GM12874 (cell line): ENCODE results near the gene RETREG1.

Experiments used
- TF ChIP-seq, protein P1 (sequence below): IDR thresholded peaks from 2 replicates; pipeline ENCODE4 v1.5.1; 2011; ENCODE audit warnings: low read depth, mild to moderate bottlenecking, control low read depth, low read length, moderate library complexity; ENCODE audit not compliant: insufficient read depth

The RETREG1 gene, protein sequence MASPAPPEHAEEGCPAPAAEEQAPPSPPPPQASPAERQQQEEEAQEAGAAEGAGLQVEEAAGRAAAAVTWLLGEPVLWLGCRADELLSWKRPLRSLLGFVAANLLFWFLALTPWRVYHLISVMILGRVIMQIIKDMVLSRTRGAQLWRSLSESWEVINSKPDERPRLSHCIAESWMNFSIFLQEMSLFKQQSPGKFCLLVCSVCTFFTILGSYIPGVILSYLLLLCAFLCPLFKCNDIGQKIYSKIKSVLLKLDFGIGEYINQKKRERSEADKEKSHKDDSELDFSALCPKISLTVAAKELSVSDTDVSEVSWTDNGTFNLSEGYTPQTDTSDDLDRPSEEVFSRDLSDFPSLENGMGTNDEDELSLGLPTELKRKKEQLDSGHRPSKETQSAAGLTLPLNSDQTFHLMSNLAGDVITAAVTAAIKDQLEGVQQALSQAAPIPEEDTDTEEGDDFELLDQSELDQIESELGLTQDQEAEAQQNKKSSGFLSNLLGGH

DNA sequence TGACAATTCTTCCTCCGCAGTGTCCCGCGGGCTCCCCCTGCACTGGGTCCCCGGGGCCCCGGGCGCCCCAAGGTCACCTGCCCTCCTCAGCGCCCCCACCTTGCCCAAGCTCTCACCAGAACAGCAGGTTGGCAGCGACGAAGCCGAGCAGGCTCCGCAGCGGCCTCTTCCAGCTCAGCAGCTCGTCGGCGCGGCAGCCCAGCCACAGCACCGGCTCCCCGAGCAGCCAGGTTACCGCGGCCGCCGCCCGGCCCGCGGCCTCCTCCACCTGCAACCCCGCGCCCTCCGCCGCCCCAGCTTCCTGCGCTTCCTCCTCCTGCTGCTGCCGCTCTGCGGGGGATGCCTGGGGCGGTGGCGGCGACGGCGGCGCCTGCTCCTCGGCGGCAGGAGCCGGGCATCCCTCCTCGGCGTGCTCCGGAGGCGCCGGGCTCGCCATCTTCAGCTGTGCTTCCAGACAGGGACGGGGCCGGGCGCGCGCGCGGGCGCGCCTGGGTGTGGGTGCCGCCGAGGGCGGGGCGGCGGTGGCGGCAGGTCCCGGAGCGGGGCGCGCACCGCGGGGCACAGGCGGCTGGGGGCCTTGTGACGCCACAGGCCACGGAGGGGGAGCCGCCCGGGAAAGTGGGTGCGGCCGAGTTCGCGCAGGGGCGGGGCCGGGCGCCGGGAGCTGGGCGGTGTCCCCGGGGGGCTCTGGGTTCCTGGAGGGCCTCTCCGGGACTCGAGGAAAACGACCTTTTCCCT, at the start of gene RETREG1:
TSS of gene RETREG1 (minus strand) at position 462 of the 738 bp plus-strand sequence. CDS start at position 436, 26 bp downstream.
- TF ChIP-seq, protein P1, sequence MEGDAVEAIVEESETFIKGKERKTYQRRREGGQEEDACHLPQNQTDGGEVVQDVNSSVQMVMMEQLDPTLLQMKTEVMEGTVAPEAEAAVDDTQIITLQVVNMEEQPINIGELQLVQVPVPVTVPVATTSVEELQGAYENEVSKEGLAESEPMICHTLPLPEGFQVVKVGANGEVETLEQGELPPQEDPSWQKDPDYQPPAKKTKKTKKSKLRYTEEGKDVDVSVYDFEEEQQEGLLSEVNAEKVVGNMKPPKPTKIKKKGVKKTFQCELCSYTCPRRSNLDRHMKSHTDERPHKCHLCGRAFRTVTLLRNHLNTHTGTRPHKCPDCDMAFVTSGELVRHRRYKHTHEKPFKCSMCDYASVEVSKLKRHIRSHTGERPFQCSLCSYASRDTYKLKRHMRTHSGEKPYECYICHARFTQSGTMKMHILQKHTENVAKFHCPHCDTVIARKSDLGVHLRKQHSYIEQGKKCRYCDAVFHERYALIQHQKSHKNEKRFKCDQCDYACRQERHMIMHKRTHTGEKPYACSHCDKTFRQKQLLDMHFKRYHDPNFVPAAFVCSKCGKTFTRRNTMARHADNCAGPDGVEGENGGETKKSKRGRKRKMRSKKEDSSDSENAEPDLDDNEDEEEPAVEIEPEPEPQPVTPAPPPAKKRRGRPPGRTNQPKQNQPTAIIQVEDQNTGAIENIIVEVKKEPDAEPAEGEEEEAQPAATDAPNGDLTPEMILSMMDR: no peak

DNA sequence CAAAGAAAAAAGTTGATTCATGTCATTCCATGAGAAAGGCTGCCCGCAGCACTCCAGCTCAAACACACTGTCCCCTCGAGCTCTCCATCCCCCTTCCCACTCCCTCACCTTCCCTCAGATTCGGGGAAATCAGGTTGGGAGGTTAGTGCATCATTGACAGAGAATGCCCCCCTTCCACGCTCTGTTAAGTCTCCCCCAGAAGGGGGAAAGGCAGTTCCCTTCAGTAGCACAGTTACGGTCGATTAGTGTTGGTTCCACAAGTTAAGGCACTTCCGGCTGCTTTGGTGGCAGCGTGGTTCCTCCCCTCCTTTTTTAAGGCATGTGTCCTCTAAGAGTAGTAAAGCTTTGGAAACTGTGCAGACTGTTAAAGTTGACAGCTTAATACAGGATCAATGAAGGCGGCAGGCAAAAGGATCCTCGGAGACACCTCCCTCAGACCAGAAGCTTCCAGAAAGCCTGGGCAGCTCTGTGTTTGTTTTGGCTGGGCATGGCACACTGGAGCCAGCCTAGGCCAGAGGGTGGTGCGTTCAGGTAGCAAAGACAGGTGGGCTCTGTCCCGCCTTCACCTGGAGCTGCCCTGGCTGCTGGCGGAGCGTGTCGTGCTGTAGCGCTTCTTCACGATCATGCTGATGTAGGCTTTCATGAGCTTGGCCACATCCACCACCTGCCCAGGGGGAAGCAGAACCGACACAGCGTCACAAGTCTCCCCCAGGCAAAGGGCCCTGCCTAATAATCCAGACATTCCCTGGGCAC, 49.5 kb upstream of the RETREG1 start:
- TF ChIP-seq, protein P1: no peak

DNA sequence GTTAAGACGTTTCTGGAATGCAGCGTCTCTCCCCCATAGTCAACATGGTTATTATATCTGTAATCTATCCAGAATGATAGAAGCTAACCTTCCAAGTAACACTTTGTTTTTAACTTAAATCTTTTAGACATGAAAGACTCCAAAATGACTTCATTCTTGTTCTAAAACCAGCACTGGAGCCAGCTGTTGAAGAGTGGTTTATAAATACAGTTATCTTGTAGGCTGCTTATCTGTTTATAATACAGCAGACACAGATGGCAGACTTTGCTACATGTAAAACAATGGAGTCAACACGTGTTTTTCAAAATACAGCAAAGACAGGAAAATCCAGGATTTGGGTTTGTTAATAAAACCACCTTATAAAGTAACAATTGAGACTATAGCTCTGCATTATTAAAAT, 48.8 kb upstream of the RETREG1 start:
- TF ChIP-seq, protein P1: no peak

DNA sequence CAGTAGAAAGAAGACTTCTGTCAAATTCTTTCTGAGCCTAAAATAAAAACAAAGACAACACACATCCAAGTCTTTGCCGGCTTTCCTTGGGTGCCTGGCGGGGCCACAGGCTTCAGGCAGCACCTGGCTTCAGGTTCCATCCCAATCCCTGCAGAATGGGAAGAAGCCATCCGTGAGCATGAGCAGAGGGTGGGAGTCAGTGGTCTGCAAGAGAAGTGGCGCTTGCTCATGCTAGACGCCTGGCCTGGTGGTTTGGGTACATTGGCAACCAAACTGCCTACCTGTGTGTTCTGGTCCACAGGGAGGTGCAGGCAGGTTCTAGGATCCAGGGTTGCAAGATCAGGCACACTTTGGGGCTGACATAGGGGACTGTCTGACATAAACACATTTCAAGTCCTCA, 47.6 kb upstream of the RETREG1 start:
- TF ChIP-seq, protein P1: no peak

DNA sequence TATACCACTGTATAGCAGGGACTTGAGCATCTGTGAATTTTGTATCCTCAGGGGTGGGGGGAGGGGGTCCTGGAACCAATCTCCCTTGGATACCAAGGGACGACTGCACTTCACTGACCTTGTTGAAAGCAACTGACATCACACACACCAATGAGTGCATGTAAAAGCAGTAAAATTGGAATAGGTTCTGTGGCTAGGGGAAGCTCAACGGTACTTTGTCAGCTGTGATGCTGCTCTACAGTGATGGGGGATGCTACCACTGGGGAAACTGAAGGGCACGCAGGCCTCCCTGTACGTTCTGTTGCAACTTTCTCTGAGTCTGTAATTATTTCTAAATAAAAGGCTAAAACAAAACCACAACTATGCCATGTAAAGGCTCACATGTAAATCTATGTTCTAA, 47.0 kb upstream of the RETREG1 start:
- TF ChIP-seq, protein P1: no peak

DNA sequence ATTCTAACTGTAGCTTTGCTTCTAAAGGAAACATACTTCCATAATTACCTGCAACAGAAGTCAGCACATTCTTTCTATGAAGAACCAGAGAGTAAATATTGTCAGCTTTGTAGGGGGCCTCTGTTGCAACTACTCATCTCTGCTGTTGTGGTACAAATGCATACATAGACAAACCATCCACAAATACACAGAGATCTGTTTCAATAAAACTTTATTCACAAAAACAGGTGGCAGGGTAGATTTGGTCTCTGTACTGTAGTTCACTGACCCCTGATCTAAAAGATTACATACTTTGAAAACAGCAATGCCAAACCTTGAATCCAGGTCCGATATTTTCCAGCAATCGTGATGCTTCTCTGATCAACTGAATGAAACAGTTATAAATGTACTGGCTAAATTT, 44.9 kb upstream of the RETREG1 start:
- TF ChIP-seq, protein P1: no peak

DNA sequence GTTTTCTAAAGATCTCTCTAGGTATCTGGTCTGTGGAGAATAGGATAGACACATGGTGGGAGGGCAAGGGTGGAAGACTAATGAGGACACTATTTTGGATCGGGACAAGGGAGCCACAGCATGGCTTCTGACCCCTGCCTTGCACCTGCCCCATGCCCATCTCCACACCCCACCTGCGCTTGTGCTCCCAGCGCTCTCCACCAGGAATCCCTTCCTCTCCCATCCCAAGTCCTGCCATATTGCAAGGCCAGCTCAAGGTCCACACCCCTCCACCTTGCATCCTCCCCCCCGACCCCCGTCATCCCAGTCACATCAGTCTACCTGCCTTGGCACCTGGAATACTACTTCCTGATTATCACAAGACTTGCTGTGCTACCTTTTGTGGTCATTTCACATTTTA, 44.2 kb upstream of the RETREG1 start:
- TF ChIP-seq, protein P1: no peak
